ENCODE measurements around the gene ARMC9.

DNA sequence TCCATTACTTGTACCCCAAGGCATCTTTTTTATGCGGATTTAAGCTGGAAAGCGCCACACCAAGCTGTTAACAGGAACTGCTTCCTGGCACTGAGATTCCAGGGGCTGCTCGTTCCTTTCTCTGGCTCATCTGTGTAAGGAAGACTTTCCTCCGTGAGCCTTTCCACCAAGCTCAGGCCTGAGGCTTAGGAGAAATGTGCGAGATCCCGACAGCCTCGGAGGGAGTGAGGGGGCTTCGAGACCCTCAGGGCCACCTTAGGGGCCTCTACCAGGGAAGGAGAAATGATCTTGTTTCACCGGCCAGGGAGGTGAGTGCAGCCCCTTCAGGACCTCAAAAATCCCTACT, 214.2 kb downstream of the ARMC9 start:
- TF ChIP-seq EP300 (IDR thresholded peaks at IDR 0.05) (no peak), POLR2AphosphoS5 (IDR thresholded peaks at IDR 0.05) (no peak)
- TF ChIP-seq, protein P1, sequence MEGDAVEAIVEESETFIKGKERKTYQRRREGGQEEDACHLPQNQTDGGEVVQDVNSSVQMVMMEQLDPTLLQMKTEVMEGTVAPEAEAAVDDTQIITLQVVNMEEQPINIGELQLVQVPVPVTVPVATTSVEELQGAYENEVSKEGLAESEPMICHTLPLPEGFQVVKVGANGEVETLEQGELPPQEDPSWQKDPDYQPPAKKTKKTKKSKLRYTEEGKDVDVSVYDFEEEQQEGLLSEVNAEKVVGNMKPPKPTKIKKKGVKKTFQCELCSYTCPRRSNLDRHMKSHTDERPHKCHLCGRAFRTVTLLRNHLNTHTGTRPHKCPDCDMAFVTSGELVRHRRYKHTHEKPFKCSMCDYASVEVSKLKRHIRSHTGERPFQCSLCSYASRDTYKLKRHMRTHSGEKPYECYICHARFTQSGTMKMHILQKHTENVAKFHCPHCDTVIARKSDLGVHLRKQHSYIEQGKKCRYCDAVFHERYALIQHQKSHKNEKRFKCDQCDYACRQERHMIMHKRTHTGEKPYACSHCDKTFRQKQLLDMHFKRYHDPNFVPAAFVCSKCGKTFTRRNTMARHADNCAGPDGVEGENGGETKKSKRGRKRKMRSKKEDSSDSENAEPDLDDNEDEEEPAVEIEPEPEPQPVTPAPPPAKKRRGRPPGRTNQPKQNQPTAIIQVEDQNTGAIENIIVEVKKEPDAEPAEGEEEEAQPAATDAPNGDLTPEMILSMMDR (IDR thresholded peaks at IDR 0.05) = no peak

All from suprapubic skin (tissue), 4 donors.